OCI-LY1 (cell line): ENCODE results near the gene ITPK1.

Source experiments
- H2AFZ ChIP-seq: fragments of 200-600 bp; sonication (generic), shearing (Covaris generic); 2 replicates; pipeline ENCODE4 v1.6.0; 2014; ENCODE audit warnings: antibody characterized with exemption, mild to moderate bottlenecking, low read length
- H3F3A ChIP-seq: fragments of 200-600 bp; sonication (generic), shearing (Covaris generic); 2 replicates; pipeline ENCODE4 v1.6.0; 2014; ENCODE audit warnings: mild to moderate bottlenecking, antibody characterized with exemption, low read length, moderate library complexity; ENCODE audit not compliant: insufficient read depth
- H3K27ac ChIP-seq: fragments of 200-600 bp; sonication (generic); 2 replicates; pipeline ENCODE4 v1.5.1; 2014; ENCODE audit warnings: low read length, mixed run types, mild to moderate bottlenecking, low read depth; ENCODE audit not compliant: poor library complexity, severe bottlenecking
- H3K27me3 ChIP-seq: fragments of 200-600 bp; sonication (generic); 2 replicates; pipeline ENCODE4 v1.6.0; 2014; ENCODE audit warnings: antibody characterized with exemption, mild to moderate bottlenecking, low read length, moderate library complexity; ENCODE audit not compliant: insufficient read depth
- H3K36me3 ChIP-seq: fragments of 200-600 bp; sonication (generic); 2 replicates; pipeline ENCODE4 v1.6.1; 2014; ENCODE audit warnings: mild to moderate bottlenecking, antibody characterized with exemption, low read length, moderate library complexity, mixed read lengths; ENCODE audit not compliant: insufficient read depth
- H3K4me1 ChIP-seq: fragments of 200-600 bp; sonication (generic); 2 replicates; pipeline ENCODE4 v1.5.1; 2014; ENCODE audit warnings: mild to moderate bottlenecking, low read length, moderate library complexity; ENCODE audit not compliant: insufficient read depth, severe bottlenecking
- H3K4me2 ChIP-seq: fragments of 200-600 bp; sonication (generic), shearing (Covaris generic); 2 replicates; pipeline ENCODE4 v1.6.1; 2014; ENCODE audit warnings: low read length
- H3K4me3 ChIP-seq: fragments of 200-600 bp; sonication (generic); 2 replicates; pipeline ENCODE4 v1.5.1; 2014; ENCODE audit warnings: low read length, low read depth, mild to moderate bottlenecking, mixed read lengths; ENCODE audit not compliant: poor library complexity, severe bottlenecking
- H3K79me2 ChIP-seq: fragments of 200-600 bp; shearing (Covaris generic); 2 replicates; pipeline ENCODE4 v1.6.1; 2016; ENCODE audit warnings: mixed run types, low read length, mixed read lengths; ENCODE audit not compliant: insufficient read depth
- H3K9ac ChIP-seq: fragments of 200-600 bp; sonication (generic), shearing (Covaris generic); 2 replicates; pipeline ENCODE4 v1.6.1; 2014; ENCODE audit warnings: mild to moderate bottlenecking, low read length, mixed read lengths
- H3K9me2 ChIP-seq: fragments of 200-600 bp; sonication (generic), shearing (Covaris generic); 2 replicates; pipeline ENCODE4 v1.6.1; 2014; ENCODE audit warnings: low read depth, mild to moderate bottlenecking, low read length, mixed read lengths
- H3K9me3 ChIP-seq: fragments of 200-600 bp; shearing (Covaris generic); 2 replicates; pipeline ENCODE4 v1.6.1; 2014; ENCODE audit warnings: low read length, mixed read lengths
- H4K20me1 ChIP-seq: fragments of 200-600 bp; sonication (generic), shearing (Covaris generic); 2 replicates; pipeline ENCODE4 v1.6.0; 2016; ENCODE audit warnings: mild to moderate bottlenecking, low read length; ENCODE audit not compliant: insufficient read depth
- EZH2 ChIP-seq: fragments of 200-600 bp; sonication (generic), shearing (Covaris generic); IDR thresholded peaks from 2 replicates; pipeline ENCODE4 v1.8.0; 2017; ENCODE audit warnings: borderline replicate concordance, mixed run types, mild to moderate bottlenecking, antibody characterized with exemption, low read length, moderate library complexity, mixed read lengths
- TF ChIP-seq, protein P1 (sequence below): fragments of 200-600 bp; sonication (generic), shearing (Covaris generic); IDR thresholded peaks from 2 replicates; pipeline ENCODE4 v1.5.1; 2017; ENCODE audit warnings: mild to moderate bottlenecking, antibody characterized with exemption, low read length, moderate library complexity, mixed read lengths

The ITPK1 gene

GRCh38 chr14:92902726-92903125 is 213.0 kb downstream of the ITPK1 start:
- H3K4me3 ChIP-seq = no peak overlapping the region
- no peaks in the 10 kb centered on the region for H3K9me3 ChIP-seq
- no peaks in the 10 kb centered on the region for H3K4me1 ChIP-seq
- H3K36me3 ChIP-seq = no peaks in the 10 kb centered on the region
- no peaks in the 10 kb centered on the region for H4K20me1 ChIP-seq
- no peaks in the 10 kb centered on the region for H3F3A ChIP-seq
- no peak overlapping the region for H3K9ac ChIP-seq
- TF ChIP-seq, protein P1, sequence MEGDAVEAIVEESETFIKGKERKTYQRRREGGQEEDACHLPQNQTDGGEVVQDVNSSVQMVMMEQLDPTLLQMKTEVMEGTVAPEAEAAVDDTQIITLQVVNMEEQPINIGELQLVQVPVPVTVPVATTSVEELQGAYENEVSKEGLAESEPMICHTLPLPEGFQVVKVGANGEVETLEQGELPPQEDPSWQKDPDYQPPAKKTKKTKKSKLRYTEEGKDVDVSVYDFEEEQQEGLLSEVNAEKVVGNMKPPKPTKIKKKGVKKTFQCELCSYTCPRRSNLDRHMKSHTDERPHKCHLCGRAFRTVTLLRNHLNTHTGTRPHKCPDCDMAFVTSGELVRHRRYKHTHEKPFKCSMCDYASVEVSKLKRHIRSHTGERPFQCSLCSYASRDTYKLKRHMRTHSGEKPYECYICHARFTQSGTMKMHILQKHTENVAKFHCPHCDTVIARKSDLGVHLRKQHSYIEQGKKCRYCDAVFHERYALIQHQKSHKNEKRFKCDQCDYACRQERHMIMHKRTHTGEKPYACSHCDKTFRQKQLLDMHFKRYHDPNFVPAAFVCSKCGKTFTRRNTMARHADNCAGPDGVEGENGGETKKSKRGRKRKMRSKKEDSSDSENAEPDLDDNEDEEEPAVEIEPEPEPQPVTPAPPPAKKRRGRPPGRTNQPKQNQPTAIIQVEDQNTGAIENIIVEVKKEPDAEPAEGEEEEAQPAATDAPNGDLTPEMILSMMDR = no peak
- no peak for TF ChIP-seq EZH2
- H3K4me2 ChIP-seq = no peak overlapping the region
- H3K27me3 ChIP-seq = 0 out of 2 replicates have a peak, but pooled peaks cover 3% of the 10 kb centered on the region
- H3K79me2 ChIP-seq = no peaks in the 10 kb centered on the region
- H2AFZ ChIP-seq = no peak overlapping the region
- no peaks in the 10 kb centered on the region for H3K9me2 ChIP-seq
- no peak overlapping the region for H3K27ac ChIP-seq

GRCh38 chr14:92902191-92902590 is 213.5 kb downstream of the ITPK1 start:
- H3K79me2 ChIP-seq = no peaks in the 10 kb centered on the region
- H2AFZ ChIP-seq = no peak overlapping the region
- TF ChIP-seq, protein P1 = no peak
- no peak for TF ChIP-seq EZH2
- H3K4me1 ChIP-seq = no peaks in the 10 kb centered on the region
- no peak overlapping the region for H3K4me2 ChIP-seq
- H3K9ac ChIP-seq = no peak overlapping the region
- H3K27ac ChIP-seq = no peak overlapping the region
- H3K9me2 ChIP-seq = no peaks in the 10 kb centered on the region
- H4K20me1 ChIP-seq = no peaks in the 10 kb centered on the region
- H3K27me3 ChIP-seq = 0 out of 2 replicates have a peak, but pooled peaks cover 3% of the 10 kb centered on the region
- no peaks in the 10 kb centered on the region for H3F3A ChIP-seq
- no peaks in the 10 kb centered on the region for H3K9me3 ChIP-seq
- H3K36me3 ChIP-seq = no peaks in the 10 kb centered on the region
- no peak overlapping the region for H3K4me3 ChIP-seq

DNA sequence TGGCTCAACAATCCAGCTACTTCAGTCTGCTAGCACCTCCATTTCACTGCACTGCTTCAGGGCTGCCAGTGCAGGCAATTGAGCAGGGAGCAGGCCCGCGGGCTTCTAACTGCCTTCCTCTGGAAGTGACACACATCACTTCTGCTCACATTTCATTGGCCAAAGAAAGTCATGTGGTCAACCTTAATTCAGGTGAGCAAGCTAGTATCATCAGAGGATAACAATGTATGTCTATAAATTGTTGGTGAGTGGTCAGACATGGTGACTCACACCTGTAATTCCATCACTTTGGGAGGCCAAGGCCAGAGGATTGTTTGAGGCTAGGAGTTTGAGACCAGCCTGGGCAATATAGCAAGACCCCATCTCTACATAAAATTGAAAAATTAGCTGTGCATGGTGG is 215.1 kb downstream of the ITPK1 start:
- H3K9ac ChIP-seq = no peak overlapping the region
- H4K20me1 ChIP-seq = no peaks in the 10 kb centered on the region
- TF ChIP-seq EZH2 = no peak
- TF ChIP-seq, protein P1 = no peak

More for the DNA sequence above, 215.1 kb downstream of the ITPK1 start:
- H3K27ac ChIP-seq = no peak overlapping the region
- H3K4me3 ChIP-seq = no peak overlapping the region
- H3F3A ChIP-seq = no peaks in the 10 kb centered on the region
- no peaks in the 10 kb centered on the region for H3K36me3 ChIP-seq
- H2AFZ ChIP-seq = no peak overlapping the region
- H3K9me3 ChIP-seq = no peaks in the 10 kb centered on the region
- no peaks in the 10 kb centered on the region for H3K9me2 ChIP-seq
- H3K4me2 ChIP-seq = no peak overlapping the region
- H3K79me2 ChIP-seq = no peaks in the 10 kb centered on the region
- H3K27me3 ChIP-seq = 0 out of 2 replicates have a peak, but pooled peaks cover 3% of the 10 kb centered on the region
- H3K4me1 ChIP-seq = no peaks in the 10 kb centered on the region
